K562 (cell line): ENCODE measurements around the gene ASGR2. TPM values are rescaled to one million over a fixed set of nuclear protein-coding genes. Genes with fewer than 3 reads are reported as not detected.

Experiments used
- ATAC-seq: fragments of 200-7000 bp; cut with Tn5 transposase; 3 replicates; pipeline ENCODE4 v1.9.1; 2020; ENCODE audit warnings: moderate library complexity
- BruUV-seq: library from RNA; stranded (reverse); fragments of 400-500 nt; replicated peaks from 2 replicates; lab custom pipeline; 2021; lab: Mats Ljungman, UMichigan
- CTCF ChIA-PET: fragments of 300-600 bp; formaldehyde crosslinking; extraction: SDS; loops from one replicate; lab custom pipeline; 2021; ENCODE audit warnings: low intra/inter-chr PET ratio; lab: Yijun Ruan, JAX
- POLR2A ChIA-PET: fragments of 300-600, 350-650 bp; sonication (Branson Sonifier 250); formaldehyde crosslinking; extraction: SDS; loops from one replicate; lab custom pipeline; 2021; ENCODE audit warnings: antibody characterized with exemption, inconsistent platforms; lab: Yijun Ruan, JAX
- DNase-seq, 4 experiments: peaks; one replicate each; pipeline versions ENCODE4 v3.0.0 to v3.0.0-alpha.2; 2011 to 2018; ENCODE audit warnings: low spot score in 3 of 4, mixed read lengths in 3 of 4; ENCODE audit errors: extremely low read depth in 1 of 4
- FAIRE-seq: peaks from 2 replicates; lab custom pipeline; 2011; peaks lifted over from hg19 to GRCh38; lab: Jason Lieb, UNC
- H2AFZ ChIP-seq: 2 replicates; pipeline ENCODE4 v1.6.0; 2011; ENCODE audit warnings: low read depth, low read length, control low read depth, inconsistent platforms
- H3K27ac ChIP-seq: fragments of 200-600 bp; 3 replicates; pipeline ENCODE4 v1.8.0; 2011; ENCODE audit warnings: low read depth, mild to moderate bottlenecking, control low read depth, inconsistent platforms, low read length, moderate library complexity, mixed read lengths; ENCODE audit errors: extremely low read depth
- H3K27me3 ChIP-seq, 2 experiments: fragments of 300-600 bp in 1 of 2; 2 replicates in 1 of 2; 3 replicates in 1 of 2; pipeline versions ENCODE4 v1.6.0 to v1.8.0; 2011; ENCODE audit warnings: inconsistent platforms in 2 of 2, low read length in 2 of 2, mild to moderate bottlenecking in 1 of 2, mixed read lengths in 1 of 2, moderate library complexity in 1 of 2; ENCODE audit not compliant: control insufficient read depth in 2 of 2, insufficient read depth in 2 of 2
- H3K36me3 ChIP-seq: fragments of 300-600 bp; 3 replicates; pipeline ENCODE4 v1.8.0; 2011; ENCODE audit warnings: mild to moderate bottlenecking, low read length, inconsistent platforms; ENCODE audit not compliant: control insufficient read depth, insufficient read depth
- H3K4me1 ChIP-seq, 2 experiments: fragments of 200-600 bp in 1 of 2; replicated peaks in 1 of 2; 2 replicates in 1 of 2; 3 replicates in 1 of 2; pipeline versions ENCODE4 v1.5.1 to v1.8.0; 2011; ENCODE audit warnings: inconsistent platforms in 2 of 2, low read length in 2 of 2, mild to moderate bottlenecking in 1 of 2, mixed read lengths in 1 of 2, moderate library complexity in 1 of 2; ENCODE audit not compliant: control insufficient read depth in 2 of 2, insufficient read depth in 2 of 2
- H3K4me2 ChIP-seq: 2 replicates; pipeline ENCODE4 v1.6.1; 2011; ENCODE audit warnings: low read length, control low read depth, inconsistent platforms, mixed read lengths; ENCODE audit not compliant: insufficient read depth
- H3K4me3 ChIP-seq: fragments of 200-600 bp; sonication (generic), shearing (Covaris generic); 2 replicates; pipeline ENCODE4 v1.5.1; 2016; ENCODE audit warnings: control low read depth, inconsistent platforms
- H3K79me2 ChIP-seq: fragments of 200-600 bp; 3 replicates; pipeline ENCODE4 v1.8.0; 2011; ENCODE audit warnings: low read length, inconsistent platforms; ENCODE audit not compliant: control insufficient read depth, insufficient read depth
- H3K9ac ChIP-seq, 2 experiments: 2 replicates each; pipeline versions ENCODE4 v1.6.0 to v1.6.1; 2011; ENCODE audit warnings: low read depth in 2 of 2, low read length in 2 of 2, control low read depth in 1 of 2, inconsistent platforms in 1 of 2, mild to moderate bottlenecking in 1 of 2, mixed read lengths in 1 of 2; ENCODE audit not compliant: insufficient read depth in 1 of 2
- H3K9me1 ChIP-seq: one replicate; pipeline ENCODE4 v1.6.0; 2011; ENCODE audit warnings: inconsistent platforms, mild to moderate bottlenecking, low read length, moderate library complexity; ENCODE audit not compliant: control insufficient read depth, insufficient read depth
- H3K9me3 ChIP-seq: replicated peaks from 2 replicates; pipeline ENCODE4 v1.5.1; 2011; ENCODE audit warnings: low read depth, low read length, inconsistent platforms; ENCODE audit not compliant: control insufficient read depth, insufficient read depth
- H4K20me1 ChIP-seq: replicated peaks from 2 replicates; pipeline ENCODE4 v1.6.1; 2011; ENCODE audit warnings: low read length, inconsistent platforms, mixed read lengths; ENCODE audit not compliant: control insufficient read depth, insufficient read depth
- CBFA2T2 ChIP-seq: fragments of 450-650 bp; conservative IDR thresholded peaks from 2 replicates; pipeline ENCODE4 v1.6.1; 2017; ENCODE audit warnings: mild to moderate bottlenecking
- EGR1 ChIP-seq: fragments of 450-650 bp; conservative IDR thresholded peaks from 2 replicates; pipeline ENCODE4 v1.6.1; 2017; ENCODE audit warnings: mild to moderate bottlenecking
- ETV5 ChIP-seq: sonication (generic); formaldehyde crosslinking; IDR thresholded peaks from 2 replicates; pipeline ENCODE4 v1.4.0; 2020; ENCODE audit warnings: low read depth, mild to moderate bottlenecking, missing genetic modification reagents
- FOXM1 ChIP-seq, 2 experiments: fragments of 450-650 bp in 1 of 2; sonication (generic) in 1 of 2; formaldehyde crosslinking in 1 of 2; IDR thresholded peaks; 2 replicates each; pipeline versions ENCODE4 v1.6.1 to v1.9.0; 2017 to 2022; ENCODE audit warnings: low read depth in 2 of 2, mild to moderate bottlenecking in 2 of 2, missing genetic modification reagents in 1 of 2, moderate library complexity in 1 of 2
- HDAC2 ChIP-seq: fragments of 450-650 bp; IDR thresholded peaks from 2 replicates; pipeline ENCODE4 v1.6.1; 2016; ENCODE audit warnings: mild to moderate bottlenecking
- ILF3 ChIP-seq: fragments of 450-650 bp; IDR thresholded peaks from 2 replicates; pipeline ENCODE4 v1.6.1; 2018; ENCODE audit warnings: antibody characterized with exemption, mild to moderate bottlenecking, moderate library complexity, borderline replicate concordance
- IRF2 ChIP-seq: sonication (generic); formaldehyde crosslinking; IDR thresholded peaks from 2 replicates; pipeline ENCODE4 v1.8.1; 2022; ENCODE audit warnings: mild to moderate bottlenecking, missing genetic modification reagents
- JUND ChIP-seq, 2 experiments: IDR thresholded peaks; 2 replicates in 1 of 2; 3 replicates in 1 of 2; pipeline ENCODE4 v1.6.1; 2011; ENCODE audit warnings: borderline replicate concordance in 2 of 2, low read depth in 2 of 2, low read length in 2 of 2, improper control_type of control experiment in 1 of 2, missing biosample characterization in 1 of 2, missing genetic modification characterization in 1 of 2, missing genetic modification reagents in 1 of 2
- NFIC ChIP-seq: fragments of 450-650 bp; IDR thresholded peaks from 2 replicates; pipeline ENCODE4 v1.6.1; 2017; ENCODE audit warnings: mild to moderate bottlenecking, inconsistent platforms
- TCF3 ChIP-seq: sonication (generic); formaldehyde crosslinking; IDR thresholded peaks from 2 replicates; pipeline ENCODE4 v1.4.0; 2020; ENCODE audit warnings: mild to moderate bottlenecking, missing genetic modification reagents
- ZKSCAN1 ChIP-seq: fragments of 150-350 bp; IDR thresholded peaks from 2 replicates; pipeline ENCODE4 v1.6.1; 2016; ENCODE audit warnings: low read depth, low read length
- ZNF146 ChIP-seq: IDR thresholded peaks from one replicate; pipeline ENCODE4 v1.6.1; 2018; ENCODE audit warnings: missing compliant biosample characterization; ENCODE audit not compliant: unreplicated experiment
- ZNF589 ChIP-seq: fragments of 200-800 bp; sonication (Bioruptor generic); IDR thresholded peaks from 2 replicates; pipeline ENCODE4 v1.6.1; 2016; ENCODE audit warnings: low read depth, missing genetic modification characterization, missing compliant biosample characterization
- WGBS: fragments of 100-300 bp; shearing (Covaris generic); methylation state at CpG from one replicate; pipeline ENCODE4 v1.1.6; 2016; ENCODE audit warnings: low coverage, mixed read lengths; ENCODE audit not compliant: insufficient coverage; ENCODE audit errors: missing lambda C conversion rate; 5-methylcytosine and 5-hydroxymethylcytosine counted together
- in situ Hi-C: fragments of 300-500 bp; cut with MboI; formaldehyde crosslinking; loops from 4 replicates; pipeline ENCODE4 v1.15.0; 2018; ENCODE audit warnings: inconsistent platforms, mixed read lengths
- intact Hi-C: fragments of 100-400 bp; cut with micrococcal nuclease; formaldehyde crosslinking; loops from 2 replicates; pipeline ENCODE4 v1.14.2; 2022
- polyA plus RNA-seq, 8 experiments: library from polyadenylated mRNA; depleted of rRNA in 4 of 8; stranded (reverse) in 5 of 8; unstranded in 3 of 8; fragments of >200 nt; fragmentation: Nextera tagmentation in 2 of 8; fragmentation: Illumina TruSeq in 1 of 8; extraction: Ambion mirVana in 2 of 8; extraction: Trizol in 1 of 8; gene quantifications; 2 replicates each; pipeline versions ENCODE4 v1.2.1 to v1.2.3, GENCODE V29; 2011 to 2014; ENCODE audit warnings: inconsistent platforms in 1 of 8, missing spikeins in 1 of 8
- total RNA-seq, 7 experiments: library from RNA; depleted of rRNA in 6 of 7; stranded (reverse); fragments of >200 nt in 6 of 7; fragmentation: Illumina TruSeq in 2 of 7; extraction: Trizol in 2 of 7; gene quantifications; 2 replicates each; pipeline versions ENCODE4 v1.2.1 to v1.2.3, GENCODE V29; 2011 to 2021; ENCODE audit warnings: low replicate concordance in 1 of 7
- TF ChIP-seq, protein P1 (sequence below): fragments of 250-450 bp; sonication (Bioruptor Pico); IDR thresholded peaks from 2 replicates; pipeline ENCODE4 v1.5.0; 2022; ENCODE audit warnings: mild to moderate bottlenecking
- TF ChIP-seq, protein P2 (sequence below), 2 experiments: fragments of 450-650 bp in 1 of 2; sonication (generic) in 1 of 2; formaldehyde crosslinking in 1 of 2; IDR thresholded peaks in 1 of 2; conservative IDR thresholded peaks in 1 of 2; 2 replicates each; pipeline versions ENCODE4 v1.6.1 to v1.8.1; 2016 to 2023; ENCODE audit warnings: mild to moderate bottlenecking in 2 of 2, moderate library complexity in 2 of 2, inconsistent platforms in 1 of 2, missing genetic modification reagents in 1 of 2
- TF ChIP-seq, protein P3 (sequence below): fragments of 450-650 bp; IDR thresholded peaks from 2 replicates; pipeline ENCODE4 v1.7.0; 2016; ENCODE audit warnings: borderline replicate concordance

The ASGR2 gene
- total and polyA plus RNA-seq, 9 of the 15 experiments (the other 6 are each of a cell fraction or from before 2014, with no cell fraction given), result not detected

DNA sequence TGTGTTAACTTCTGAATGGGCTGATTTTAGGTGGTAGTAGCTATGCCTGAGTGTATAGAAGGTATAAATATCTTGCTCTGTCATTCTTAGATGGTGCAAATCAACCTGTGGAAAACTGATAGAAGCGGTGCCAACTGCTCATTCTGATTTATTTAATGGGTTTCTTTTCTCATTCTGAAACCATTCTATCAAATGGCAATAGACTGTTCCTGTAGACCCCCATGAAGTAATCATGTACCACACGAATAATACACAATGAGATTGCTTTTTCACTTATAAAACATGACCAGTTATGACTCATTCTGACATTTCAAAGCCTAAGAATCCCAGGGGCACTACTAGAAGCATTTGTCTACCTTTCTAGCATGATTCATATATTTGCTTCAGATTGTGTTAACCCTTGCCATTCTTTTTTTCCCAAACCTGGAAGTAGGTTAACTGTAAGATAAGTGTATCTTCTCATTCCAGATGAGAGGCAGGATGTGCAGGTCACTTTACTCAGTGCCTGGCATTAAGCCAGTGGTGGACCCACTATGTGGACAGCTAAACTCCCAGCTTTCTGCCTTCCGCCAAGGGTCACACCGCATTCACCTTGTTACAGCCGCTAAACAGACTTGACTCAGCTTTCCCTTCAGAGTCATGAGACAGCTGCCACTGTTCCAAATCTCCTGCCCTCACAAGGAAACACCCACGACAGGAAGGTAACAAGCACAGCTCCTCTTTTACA, 54.3 kb downstream of the ASGR2 start:
- Histone ChIP-seq H4K20me1 (0 out of 2 replicates have a peak, but pooled peaks cover 2% of the 10 kb centered on the region), H2AFZ (no peak overlapping the region), H3K27me3 (peaks cover 10 to 22% of the 10 kb centered on the region in 2 experiments), H3K79me2 (no peaks in the 10 kb centered on the region), H3K9me1 (no peaks in the 10 kb centered on the region), H3K36me3 (no peaks in the 10 kb centered on the region), H3K4me1 (no peaks in the 10 kb centered on the region), H3K9ac (no peak overlapping the region), H3K4me3 (no peak overlapping the region), H3K27ac (no peak overlapping the region), H3K4me2 (no peak overlapping the region), H3K9me3 (no peaks in the 10 kb centered on the region)
- BruUV-seq, result no TSS peak
- in situ Hi-C loops (no loop called here), intact Hi-C loops (no loop called here)
- ChIA-PET CTCF (no interaction called here), POLR2A (no interaction called here)
- 2% methylated on average over 6 of the region's 6 CpGs for WGBS
- no peak; the same call in 2 of the 3 replicates for ATAC-seq
- peak; percentile 59 for FAIRE-seq
- peak; percentile 42 to 68 (median 44) for DNase-seq
- TF ChIP-seq ETV5 (peak; percentile 69; the same call in 1 of the 2 replicates), ZNF146 (CRISPR knock-in tag) (no peak), TCF3 (CRISPR knock-in tag) (peak; percentile 72), JUND (IDR thresholded peaks at IDR 0.05; ENCODE audit: borderline replicate concordance, low read depth, low read length) (no peak), JUND (tag; IDR thresholded peaks at IDR 0.05; ENCODE audit: borderline replicate concordance, low read depth, low read length) (peak; percentile 40; the same call in 1 of the 3 replicates), ILF3 (no peak), FOXM1 (IDR thresholded peaks at IDR 0.05; ENCODE audit: low read depth) (no peak), FOXM1 (CRISPR knock-in tag; IDR thresholded peaks at IDR 0.05; ENCODE audit: low read depth) (no peak), EGR1 (peak; percentile 38; the same call in 1 of the 2 replicates), HDAC2 (0 out of 2 replicates have a peak, but pooled peaks have one; percentile 20), ZNF589 (CRISPR knock-in tag) (peak; percentile 62; the same call in 1 of the 2 replicates), ZKSCAN1 (peak; percentile 97), IRF2 (CRISPR knock-in tag) (no peak), NFIC (peak; percentile 93), CBFA2T2 (peak; percentile 84)
- TF ChIP-seq, protein P1, sequence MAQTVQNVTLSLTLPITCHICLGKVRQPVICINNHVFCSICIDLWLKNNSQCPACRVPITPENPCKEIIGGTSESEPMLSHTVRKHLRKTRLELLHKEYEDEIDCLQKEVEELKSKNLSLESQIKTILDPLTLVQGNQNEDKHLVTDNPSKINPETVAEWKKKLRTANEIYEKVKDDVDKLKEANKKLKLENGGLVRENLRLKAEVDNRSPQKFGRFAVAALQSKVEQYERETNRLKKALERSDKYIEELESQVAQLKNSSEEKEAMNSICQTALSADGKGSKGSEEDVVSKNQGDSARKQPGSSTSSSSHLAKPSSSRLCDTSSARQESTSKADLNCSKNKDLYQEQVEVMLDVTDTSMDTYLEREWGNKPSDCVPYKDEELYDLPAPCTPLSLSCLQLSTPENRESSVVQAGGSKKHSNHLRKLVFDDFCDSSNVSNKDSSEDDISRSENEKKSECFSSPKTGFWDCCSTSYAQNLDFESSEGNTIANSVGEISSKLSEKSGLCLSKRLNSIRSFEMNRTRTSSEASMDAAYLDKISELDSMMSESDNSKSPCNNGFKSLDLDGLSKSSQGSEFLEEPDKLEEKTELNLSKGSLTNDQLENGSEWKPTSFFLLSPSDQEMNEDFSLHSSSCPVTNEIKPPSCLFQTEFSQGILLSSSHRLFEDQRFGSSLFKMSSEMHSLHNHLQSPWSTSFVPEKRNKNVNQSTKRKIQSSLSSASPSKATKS (CRISPR knock-in tag), result no peak
- TF ChIP-seq, protein P2, sequence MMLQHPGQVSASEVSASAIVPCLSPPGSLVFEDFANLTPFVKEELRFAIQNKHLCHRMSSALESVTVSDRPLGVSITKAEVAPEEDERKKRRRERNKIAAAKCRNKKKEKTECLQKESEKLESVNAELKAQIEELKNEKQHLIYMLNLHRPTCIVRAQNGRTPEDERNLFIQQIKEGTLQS (IDR thresholded peaks at IDR 0.05), result peak; percentile 80
- TF ChIP-seq, protein P2 (CRISPR knock-in tag; conservative IDR thresholded peaks at IDR 0.05), result no peak
- TF ChIP-seq, protein P3, sequence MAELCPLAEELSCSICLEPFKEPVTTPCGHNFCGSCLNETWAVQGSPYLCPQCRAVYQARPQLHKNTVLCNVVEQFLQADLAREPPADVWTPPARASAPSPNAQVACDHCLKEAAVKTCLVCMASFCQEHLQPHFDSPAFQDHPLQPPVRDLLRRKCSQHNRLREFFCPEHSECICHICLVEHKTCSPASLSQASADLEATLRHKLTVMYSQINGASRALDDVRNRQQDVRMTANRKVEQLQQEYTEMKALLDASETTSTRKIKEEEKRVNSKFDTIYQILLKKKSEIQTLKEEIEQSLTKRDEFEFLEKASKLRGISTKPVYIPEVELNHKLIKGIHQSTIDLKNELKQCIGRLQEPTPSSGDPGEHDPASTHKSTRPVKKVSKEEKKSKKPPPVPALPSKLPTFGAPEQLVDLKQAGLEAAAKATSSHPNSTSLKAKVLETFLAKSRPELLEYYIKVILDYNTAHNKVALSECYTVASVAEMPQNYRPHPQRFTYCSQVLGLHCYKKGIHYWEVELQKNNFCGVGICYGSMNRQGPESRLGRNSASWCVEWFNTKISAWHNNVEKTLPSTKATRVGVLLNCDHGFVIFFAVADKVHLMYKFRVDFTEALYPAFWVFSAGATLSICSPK, result no peak
